Muscle of back (tissue), 11 donors: ENCODE measurements around the gene TFDP2. TPM values are rescaled to one million over a fixed set of nuclear protein-coding genes. Genes with fewer than 3 reads are reported as not detected.
A peak's percentile ranks its signal among the peaks of the same experiment; 100 is the strongest.

Source experiments
- DNase-seq, 3 donors: peaks; one replicate each; pipeline versions ENCODE4 v3.0.0 to v3.0.0-alpha.2; 2013
- polyA plus RNA-seq, 10 donors: library from polyadenylated mRNA; unstranded; fragments of 120-200 nt; gene quantifications; one replicate each; pipeline ENCODE4 v1.2.1, GENCODE V29; 2013; ENCODE audit not compliant: insufficient read length in 10 of 10

Gene TFDP2
- polyA plus RNA-seq, 10 donors = 20.0 to 49.8 (median 39.7) TPM

GRCh38 chr3:141969711-141970110 is 179.6 kb downstream of the TFDP2 start:
- no peak for DNase-seq

GRCh38 chr3:141965471-141965870 is 183.9 kb downstream of the TFDP2 start:
- DNase-seq = no peak

DNA sequence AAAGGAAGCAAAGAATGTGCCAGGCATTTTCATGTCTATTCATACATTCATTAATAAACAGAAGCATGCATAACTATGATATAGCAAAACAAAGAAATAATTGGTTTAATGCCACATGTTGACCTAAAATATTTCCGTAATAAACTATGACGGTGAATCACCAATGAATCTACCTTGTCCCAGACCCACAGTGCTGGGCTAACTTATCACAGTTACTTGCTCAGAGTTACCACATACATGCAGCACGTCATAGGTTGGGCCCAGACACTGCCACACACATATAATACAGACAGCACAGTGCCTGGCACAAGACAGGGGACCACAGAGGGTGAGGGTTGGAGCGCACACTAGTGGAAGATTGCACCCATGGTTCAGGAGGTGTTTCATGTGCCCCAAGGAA is 186.0 kb downstream of the TFDP2 start:
- no peak for DNase-seq

DNA sequence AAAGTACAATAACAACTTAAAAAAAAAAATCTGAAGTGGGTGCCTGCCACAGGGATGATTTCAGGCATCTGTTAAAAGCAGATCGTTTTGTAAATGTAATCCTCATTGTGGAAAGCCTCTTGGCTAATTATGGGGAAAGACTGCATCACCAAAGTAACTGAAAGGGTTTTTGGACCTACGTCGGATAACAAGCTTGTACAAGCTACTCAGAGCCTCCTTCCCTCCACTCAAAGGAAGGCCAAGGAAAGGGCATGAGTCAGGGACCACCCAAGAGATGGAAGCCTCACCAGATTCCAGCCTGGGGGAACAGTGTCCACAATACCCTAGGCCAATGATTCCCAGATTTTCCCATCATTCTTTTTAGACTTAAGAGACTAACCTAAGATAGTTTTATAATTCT is 188.6 kb downstream of the TFDP2 start:
- peak in 2 of 3 donors; percentile 27 to 69 for DNase-seq

- peak in 2 of 3 donors; percentile 58 to 70 for DNase-seq
These were observed 189.5 kb downstream of the TFDP2 start for GRCh38 chr3:141959589-141960554.

- peak in 1 of 3 donors; percentile 15 for DNase-seq
These were observed 194.2 kb downstream of the TFDP2 start for GRCh38 chr3:141955175-141955574.

DNA sequence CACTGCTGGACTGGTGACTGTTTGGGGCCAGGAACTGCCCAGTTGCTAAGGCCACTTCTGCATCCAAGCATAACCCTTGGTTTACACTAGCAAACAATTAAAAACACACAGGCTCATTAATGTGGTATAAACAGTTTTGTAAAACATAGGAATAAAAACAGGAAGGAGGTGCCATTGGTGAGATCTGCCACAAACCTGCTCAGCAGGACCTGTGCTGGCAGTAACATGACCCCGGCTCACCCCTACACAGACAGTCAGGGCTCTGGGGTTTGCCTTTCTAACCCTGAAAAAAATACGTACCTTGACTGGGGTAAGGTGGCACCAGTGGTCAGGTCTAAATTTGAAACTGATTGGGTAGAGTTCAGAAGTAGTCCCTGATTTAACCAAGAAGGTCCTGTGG is 196.7 kb downstream of the TFDP2 start:
- no peak for DNase-seq

- no peak for DNase-seq
These were observed 198.5 kb downstream of the TFDP2 start for GRCh38 chr3:141950572-141951493.

DNA sequence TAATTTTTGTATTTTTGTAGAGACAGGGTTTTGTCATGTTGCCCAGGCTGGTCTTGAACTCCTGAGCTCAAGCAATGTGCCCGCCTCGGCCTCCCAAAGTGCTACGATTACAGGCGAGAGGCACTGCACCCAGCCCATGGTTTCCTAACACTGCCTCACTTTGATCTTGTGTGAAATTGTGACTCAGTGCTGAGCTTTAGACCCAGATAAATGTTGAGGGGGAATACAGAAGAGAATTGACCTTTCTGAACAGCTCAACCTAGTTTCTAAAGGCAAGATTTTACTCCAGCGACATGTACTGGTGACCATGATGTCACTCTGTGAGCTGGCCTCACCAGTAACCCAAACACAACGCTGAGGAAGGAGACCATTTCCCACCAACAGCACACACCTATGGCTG is 199.4 kb downstream of the TFDP2 start:
- no peak for DNase-seq

- DNase-seq = no peak
These were observed 199.9 kb downstream of the TFDP2 start for GRCh38 chr3:141949399-141949798.

- DNase-seq = peak in 2 of 3 donors; percentile 34 to 44
These were observed 203.4 kb downstream of the TFDP2 start for GRCh38 chr3:141945726-141946485.

GRCh38 chr3:141942006-141942405 is 207.3 kb downstream of the TFDP2 start:
- DNase-seq = no peak

DNA sequence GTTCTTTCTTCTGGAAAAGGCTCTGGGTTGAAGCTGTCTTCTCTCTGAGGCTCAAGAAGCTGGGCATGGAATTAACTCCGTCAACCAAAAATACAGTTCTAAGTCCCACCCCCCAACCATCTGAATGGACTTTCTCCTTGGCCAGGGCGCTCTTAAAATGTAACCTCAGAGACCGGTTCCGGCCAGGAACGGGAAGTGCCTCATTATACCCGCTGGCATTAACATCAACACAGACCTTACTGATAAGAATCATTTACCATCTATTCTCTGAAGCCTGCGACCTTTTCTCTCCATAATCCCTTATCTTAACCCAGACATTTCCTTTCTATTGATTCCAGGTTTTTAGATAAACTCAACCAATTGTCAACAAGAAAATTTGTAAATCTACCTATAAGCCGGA is 208.3 kb downstream of the TFDP2 start:
- no peak for DNase-seq

GRCh38 chr3:141940194-141940776 is 209.1 kb downstream of the TFDP2 start:
- DNase-seq = peak in 2 of 3 donors; percentile 39 to 47

DNA sequence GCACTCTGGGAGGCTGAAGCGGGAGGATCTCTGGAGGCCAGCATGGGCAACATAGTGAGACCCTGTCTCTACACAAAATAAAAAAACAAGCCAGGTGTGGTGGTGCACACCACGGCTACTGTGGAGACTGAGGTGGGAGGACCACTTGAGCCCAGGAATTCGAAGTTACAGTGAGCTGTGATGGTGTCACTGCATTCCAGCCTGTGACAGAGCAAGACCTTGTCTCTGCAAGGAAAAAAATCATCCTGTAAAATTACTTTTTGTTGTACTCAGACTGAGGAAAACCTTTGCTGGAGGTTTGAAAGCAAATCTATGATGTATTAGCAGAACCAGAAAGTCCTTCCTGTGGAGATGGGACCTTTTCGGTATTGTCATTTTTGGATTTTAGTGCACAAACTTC is 209.6 kb downstream of the TFDP2 start:
- no peak for DNase-seq

DNA sequence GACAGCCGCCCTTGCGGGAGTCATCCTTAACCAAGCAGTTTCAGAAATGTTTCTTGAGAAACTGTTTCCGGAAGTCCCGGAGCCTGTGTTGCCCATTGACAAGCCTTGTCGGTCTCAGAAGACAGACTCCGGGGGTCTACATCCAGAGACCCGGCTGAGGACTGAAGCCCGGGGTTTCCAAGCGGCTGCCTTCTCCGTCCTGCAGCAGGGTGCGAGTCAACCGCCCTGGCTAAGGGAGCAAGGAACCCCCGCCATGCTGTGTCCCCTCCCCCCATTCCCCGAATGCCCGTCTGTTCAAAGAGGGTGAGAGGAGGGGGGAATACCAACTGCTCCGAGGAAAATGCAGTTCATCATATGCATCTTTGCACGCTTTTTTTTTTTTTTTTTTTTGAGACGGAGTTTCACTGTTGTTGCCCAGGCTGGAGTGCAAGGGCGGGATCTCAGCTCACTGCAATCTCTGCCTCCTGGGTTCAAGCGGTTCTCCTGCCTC is 211.3 kb downstream of the TFDP2 start:
- no peak for DNase-seq

- no peak for DNase-seq
These were observed 215.0 kb downstream of the TFDP2 start for GRCh38 chr3:141934354-141934753.

DNA sequence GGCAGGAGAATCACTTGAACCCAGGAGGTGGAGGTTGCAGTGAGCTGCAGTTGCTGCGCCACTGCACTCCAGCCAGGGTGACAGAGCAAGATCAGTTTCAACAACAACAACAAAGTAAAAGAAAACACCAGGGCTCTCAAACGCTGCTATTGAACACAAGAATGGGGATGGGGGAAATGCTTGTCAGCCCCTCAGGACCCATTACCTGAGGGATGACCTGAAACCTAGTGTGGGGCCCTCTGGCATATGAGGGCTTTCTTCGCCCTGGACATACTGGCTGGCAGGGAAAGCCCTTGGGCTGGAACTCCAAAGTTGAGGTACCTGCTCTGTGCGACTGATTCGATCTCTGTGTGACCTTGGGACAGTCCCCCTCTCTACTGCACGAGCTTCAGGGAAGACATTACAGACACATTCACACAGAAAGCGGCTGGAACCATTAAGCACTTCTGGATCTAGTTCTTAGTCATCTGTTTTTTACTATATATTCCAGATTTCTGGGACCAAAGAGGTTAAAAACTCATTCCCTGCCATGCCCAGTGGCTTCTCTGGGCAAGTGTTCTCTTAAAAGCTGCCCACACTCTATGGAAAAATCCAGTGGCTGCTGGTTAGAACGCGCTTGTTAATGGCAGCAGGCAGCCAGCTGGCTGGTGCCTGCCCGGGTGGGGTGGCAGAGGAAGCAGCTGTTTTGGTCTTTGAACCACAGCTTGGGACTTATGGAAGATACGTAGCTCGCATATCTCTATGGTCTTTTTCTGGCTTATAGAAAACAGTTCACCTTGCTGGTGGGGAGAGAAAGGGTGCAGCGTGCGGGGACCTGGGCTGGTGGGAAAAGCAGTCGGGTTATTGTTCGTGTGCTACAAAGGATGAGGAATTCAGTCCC is 215.7 kb downstream of the TFDP2 start:
- peak in 1 of 3 donors; percentile 31 for DNase-seq

- DNase-seq = no peak
These were observed 218.5 kb downstream of the TFDP2 start for GRCh38 chr3:141930801-141931200.
